SK-N-SH treated with all-trans-retinoic acid at 6 μM for 48 hours (cell line): Measurements from ENCODE around the gene ANKRD23.

Source experiments
- ATAC-seq: fragments of 200-7000 bp; cut with Tn5 transposase; 3 replicates; pipeline ENCODE4 v1.9.1; 2020; ENCODE audit warnings: mild to moderate bottlenecking, moderate library complexity
- ARNTL ChIP-seq: fragments of 450-650 bp; formaldehyde crosslinking; IDR thresholded peaks from 2 replicates; pipeline ENCODE4 v1.5.0; 2020; ENCODE audit warnings: low read depth, mild to moderate bottlenecking, moderate library complexity, borderline replicate concordance
- BACH2 ChIP-seq: fragments of 250-450 bp; sonication (Bioruptor Pico); IDR thresholded peaks from 2 replicates; pipeline ENCODE4 v1.9.0; 2021; ENCODE audit warnings: mild to moderate bottlenecking, borderline replicate concordance
- CSDC2 ChIP-seq: fragments of 250-450 bp; sonication (Bioruptor Pico); IDR thresholded peaks from 2 replicates; pipeline ENCODE4 v1.5.0; 2020; ENCODE audit warnings: mild to moderate bottlenecking, moderate library complexity
- ESRRG ChIP-seq: fragments of 250-450 bp; sonication (Bioruptor Pico); IDR thresholded peaks from 2 replicates; pipeline ENCODE4 v1.6.1; 2021; ENCODE audit warnings: mild to moderate bottlenecking
- GLIS3 ChIP-seq: fragments of 250-450 bp; sonication (Bioruptor Pico); IDR thresholded peaks from 2 replicates; pipeline ENCODE4 v1.5.0; 2020; ENCODE audit warnings: mild to moderate bottlenecking, moderate library complexity
- ISL1 ChIP-seq: fragments of 250-450 bp; sonication (Bioruptor Pico); IDR thresholded peaks from 2 replicates; pipeline ENCODE4 v2.1.2; 2022; ENCODE audit warnings: mild to moderate bottlenecking, moderate library complexity
- PPARA ChIP-seq: fragments of 250-450 bp; sonication (Bioruptor Pico); IDR thresholded peaks from 2 replicates; pipeline ENCODE4 v1.5.0; 2020; ENCODE audit warnings: mild to moderate bottlenecking, borderline replicate concordance
- RARB ChIP-seq: fragments of 250-450 bp; sonication (Bioruptor Pico); IDR thresholded peaks from 2 replicates; pipeline ENCODE4 v1.8.0; 2021; ENCODE audit warnings: mild to moderate bottlenecking, moderate library complexity
- SNAI2 ChIP-seq: fragments of 250-450 bp; sonication (Bioruptor Pico); IDR thresholded peaks from 2 replicates; pipeline ENCODE4 v1.5.0; 2020; ENCODE audit warnings: mild to moderate bottlenecking, moderate library complexity
- TCF4 ChIP-seq: fragments of 250-450 bp; sonication (Bioruptor Pico); IDR thresholded peaks from 2 replicates; pipeline ENCODE4 v1.8.0; 2021; ENCODE audit warnings: mild to moderate bottlenecking, moderate library complexity, borderline replicate concordance
- ZC3H10 ChIP-seq: fragments of 250-450 bp; sonication (Bioruptor Pico); IDR thresholded peaks from 2 replicates; pipeline ENCODE4 v1.5.1; 2021; ENCODE audit warnings: mild to moderate bottlenecking, moderate library complexity
- ZFP3 ChIP-seq: fragments of 250-450 bp; sonication (Bioruptor Pico); IDR thresholded peaks from 2 replicates; pipeline ENCODE4 v1.5.0; 2020; ENCODE audit warnings: mild to moderate bottlenecking, moderate library complexity
- ZFP30 ChIP-seq: fragments of 450-650 bp; formaldehyde crosslinking; IDR thresholded peaks from 2 replicates; pipeline ENCODE4 v1.5.0; 2022; ENCODE audit warnings: mild to moderate bottlenecking, moderate library complexity
- ZNF565 ChIP-seq: fragments of 450-650 bp; formaldehyde crosslinking; conservative IDR thresholded peaks from 2 replicates; pipeline ENCODE4 v1.5.0; 2020; ENCODE audit warnings: low read depth, mild to moderate bottlenecking, moderate library complexity
- ZNF70 ChIP-seq: fragments of 450-650 bp; formaldehyde crosslinking; IDR thresholded peaks from 2 replicates; pipeline ENCODE4 v1.5.0; 2020; ENCODE audit warnings: mild to moderate bottlenecking, moderate library complexity
- ZNF8 ChIP-seq: fragments of 450-650 bp; formaldehyde crosslinking; IDR thresholded peaks from 2 replicates; pipeline ENCODE4 v1.5.0; 2020; ENCODE audit warnings: mild to moderate bottlenecking, moderate library complexity
- TF ChIP-seq, protein P1 (sequence below): fragments of 250-450 bp; sonication (Bioruptor Pico); IDR thresholded peaks from 2 replicates; pipeline ENCODE4 v1.5.1; 2020; ENCODE audit warnings: low read depth, mild to moderate bottlenecking, moderate library complexity
- TF ChIP-seq, protein P2 (sequence below): fragments of 250-450 bp; sonication (Bioruptor Pico); IDR thresholded peaks from 2 replicates; pipeline ENCODE4 v1.5.1; 2021; ENCODE audit warnings: mild to moderate bottlenecking, moderate library complexity
- TF ChIP-seq, protein P3 (sequence below): fragments of 250-450 bp; sonication (Bioruptor Pico); IDR thresholded peaks from 2 replicates; pipeline ENCODE4 v1.5.0; 2020; ENCODE audit warnings: mild to moderate bottlenecking, moderate library complexity
- TF ChIP-seq, protein P4 (sequence below): fragments of 250-450 bp; sonication (Bioruptor Pico); IDR thresholded peaks from 2 replicates; pipeline ENCODE4 v1.8.0; 2020; ENCODE audit warnings: mild to moderate bottlenecking, moderate library complexity, borderline replicate concordance

The ANKRD23 gene

DNA sequence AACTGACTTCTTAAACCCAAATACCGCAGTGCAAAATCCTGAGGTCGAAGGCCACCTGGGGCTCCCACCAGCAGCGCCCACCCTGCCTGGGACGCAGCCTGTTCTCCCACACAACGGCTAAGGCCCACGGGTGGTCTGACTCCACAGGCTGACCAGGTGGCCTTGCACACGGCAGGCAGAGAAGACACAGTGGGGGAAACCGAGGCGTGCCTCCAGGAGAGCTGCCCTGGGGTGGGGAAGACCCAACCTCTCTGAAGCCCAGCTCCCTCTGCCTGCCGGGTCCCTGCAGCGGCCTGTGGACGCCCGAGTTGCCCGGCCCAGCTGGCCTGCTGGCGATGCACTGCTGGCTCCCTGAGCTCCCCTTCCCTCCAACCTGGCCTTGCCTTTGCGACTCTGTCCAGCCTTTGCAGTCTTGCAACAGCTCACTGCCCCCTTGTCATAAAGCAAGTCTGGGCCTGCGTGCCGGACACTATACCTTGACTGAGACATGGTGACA is 35.8 kb upstream of the ANKRD23 start:
- no peak for ATAC-seq
- no peak for TF ChIP-seq BACH2 (CRISPR knock-in tag)
- TF ChIP-seq ZFP3 (CRISPR knock-in tag), result no peak
- TF ChIP-seq, protein P1, sequence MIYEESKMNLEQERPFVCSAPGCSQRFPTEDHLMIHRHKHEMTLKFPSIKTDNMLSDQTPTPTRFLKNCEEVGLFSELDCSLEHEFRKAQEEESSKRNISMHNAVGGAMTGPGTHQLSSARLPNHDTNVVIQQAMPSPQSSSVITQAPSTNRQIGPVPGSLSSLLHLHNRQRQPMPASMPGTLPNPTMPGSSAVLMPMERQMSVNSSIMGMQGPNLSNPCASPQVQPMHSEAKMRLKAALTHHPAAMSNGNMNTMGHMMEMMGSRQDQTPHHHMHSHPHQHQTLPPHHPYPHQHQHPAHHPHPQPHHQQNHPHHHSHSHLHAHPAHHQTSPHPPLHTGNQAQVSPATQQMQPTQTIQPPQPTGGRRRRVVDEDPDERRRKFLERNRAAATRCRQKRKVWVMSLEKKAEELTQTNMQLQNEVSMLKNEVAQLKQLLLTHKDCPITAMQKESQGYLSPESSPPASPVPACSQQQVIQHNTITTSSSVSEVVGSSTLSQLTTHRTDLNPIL (CRISPR knock-in tag), result no peak
- TF ChIP-seq ISL1, result no peak
- TF ChIP-seq ZNF70 (CRISPR knock-in tag), result no peak
- no peak for TF ChIP-seq ESRRG
- TF ChIP-seq, protein P2, sequence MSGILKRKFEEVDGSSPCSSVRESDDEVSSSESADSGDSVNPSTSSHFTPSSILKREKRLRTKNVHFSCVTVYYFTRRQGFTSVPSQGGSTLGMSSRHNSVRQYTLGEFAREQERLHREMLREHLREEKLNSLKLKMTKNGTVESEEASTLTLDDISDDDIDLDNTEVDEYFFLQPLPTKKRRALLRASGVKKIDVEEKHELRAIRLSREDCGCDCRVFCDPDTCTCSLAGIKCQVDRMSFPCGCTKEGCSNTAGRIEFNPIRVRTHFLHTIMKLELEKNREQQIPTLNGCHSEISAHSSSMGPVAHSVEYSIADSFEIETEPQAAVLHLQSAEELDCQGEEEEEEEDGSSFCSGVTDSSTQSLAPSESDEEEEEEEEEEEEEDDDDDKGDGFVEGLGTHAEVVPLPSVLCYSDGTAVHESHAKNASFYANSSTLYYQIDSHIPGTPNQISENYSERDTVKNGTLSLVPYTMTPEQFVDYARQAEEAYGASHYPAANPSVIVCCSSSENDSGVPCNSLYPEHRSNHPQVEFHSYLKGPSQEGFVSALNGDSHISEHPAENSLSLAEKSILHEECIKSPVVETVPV (CRISPR knock-in tag), result no peak
- TF ChIP-seq ZNF8 (CRISPR knock-in tag), result no peak
- no peak for TF ChIP-seq PPARA (CRISPR knock-in tag)
- TF ChIP-seq SNAI2, result no peak
- TF ChIP-seq, protein P3, sequence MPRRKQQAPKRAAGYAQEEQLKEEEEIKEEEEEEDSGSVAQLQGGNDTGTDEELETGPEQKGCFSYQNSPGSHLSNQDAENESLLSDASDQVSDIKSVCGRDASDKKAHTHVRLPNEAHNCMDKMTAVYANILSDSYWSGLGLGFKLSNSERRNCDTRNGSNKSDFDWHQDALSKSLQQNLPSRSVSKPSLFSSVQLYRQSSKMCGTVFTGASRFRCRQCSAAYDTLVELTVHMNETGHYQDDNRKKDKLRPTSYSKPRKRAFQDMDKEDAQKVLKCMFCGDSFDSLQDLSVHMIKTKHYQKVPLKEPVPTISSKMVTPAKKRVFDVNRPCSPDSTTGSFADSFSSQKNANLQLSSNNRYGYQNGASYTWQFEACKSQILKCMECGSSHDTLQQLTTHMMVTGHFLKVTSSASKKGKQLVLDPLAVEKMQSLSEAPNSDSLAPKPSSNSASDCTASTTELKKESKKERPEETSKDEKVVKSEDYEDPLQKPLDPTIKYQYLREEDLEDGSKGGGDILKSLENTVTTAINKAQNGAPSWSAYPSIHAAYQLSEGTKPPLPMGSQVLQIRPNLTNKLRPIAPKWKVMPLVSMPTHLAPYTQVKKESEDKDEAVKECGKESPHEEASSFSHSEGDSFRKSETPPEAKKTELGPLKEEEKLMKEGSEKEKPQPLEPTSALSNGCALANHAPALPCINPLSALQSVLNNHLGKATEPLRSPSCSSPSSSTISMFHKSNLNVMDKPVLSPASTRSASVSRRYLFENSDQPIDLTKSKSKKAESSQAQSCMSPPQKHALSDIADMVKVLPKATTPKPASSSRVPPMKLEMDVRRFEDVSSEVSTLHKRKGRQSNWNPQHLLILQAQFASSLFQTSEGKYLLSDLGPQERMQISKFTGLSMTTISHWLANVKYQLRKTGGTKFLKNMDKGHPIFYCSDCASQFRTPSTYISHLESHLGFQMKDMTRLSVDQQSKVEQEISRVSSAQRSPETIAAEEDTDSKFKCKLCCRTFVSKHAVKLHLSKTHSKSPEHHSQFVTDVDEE (CRISPR knock-in tag), result no peak
- TF ChIP-seq ARNTL (CRISPR knock-in tag), result no peak
- no peak for TF ChIP-seq TCF4 (CRISPR knock-in tag)
- no peak for TF ChIP-seq ZFP30
- no peak for TF ChIP-seq ZC3H10 (CRISPR knock-in tag)
- no peak for TF ChIP-seq ZNF565 (CRISPR knock-in tag)

DNA sequence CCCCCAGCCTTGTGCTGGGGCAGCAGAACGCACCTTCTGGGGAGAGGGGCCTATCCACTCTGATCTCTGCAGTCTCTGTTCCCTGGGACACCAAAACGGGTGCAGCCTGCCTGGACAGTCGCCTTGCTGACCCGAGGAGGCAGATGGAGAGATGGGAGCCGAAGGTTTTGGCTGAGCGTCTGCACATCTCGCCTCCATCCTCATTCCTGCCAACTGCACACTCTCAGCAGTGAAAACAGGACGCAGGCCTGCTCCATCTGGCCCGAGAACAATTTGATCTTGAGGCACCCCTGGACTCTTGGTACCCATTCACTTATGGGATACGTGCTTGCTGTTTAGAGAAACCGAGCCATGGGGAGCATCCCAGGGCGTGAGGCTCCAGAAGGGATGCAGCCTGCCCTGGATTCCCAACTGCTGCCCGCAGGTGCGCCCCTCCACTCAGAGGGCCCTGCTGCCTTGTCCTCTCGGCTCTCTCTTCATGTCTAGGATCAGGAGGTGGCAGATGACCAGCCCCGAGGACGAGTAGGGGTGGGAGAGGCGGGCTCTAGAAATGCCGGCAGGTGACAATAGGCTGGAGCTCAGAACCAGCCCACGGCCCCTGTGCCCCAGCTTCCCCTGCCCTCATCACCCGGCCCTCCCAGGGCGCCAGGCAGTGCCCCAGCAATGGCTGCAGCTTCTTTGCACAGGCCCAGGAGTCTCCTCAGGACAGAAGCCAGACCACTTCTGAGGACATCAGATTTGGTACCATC is 35.1 kb upstream of the ANKRD23 start:
- no peak for ATAC-seq
- TF ChIP-seq ISL1 (no peak), RARB (CRISPR knock-in tag) (no peak), CSDC2 (CRISPR knock-in tag) (no peak), ZFP3 (CRISPR knock-in tag) (no peak), GLIS3 (CRISPR knock-in tag) (no peak), PPARA (CRISPR knock-in tag) (no peak), SNAI2 (no peak)
- TF ChIP-seq, protein P2 (CRISPR knock-in tag), result no peak
- TF ChIP-seq, protein P4, sequence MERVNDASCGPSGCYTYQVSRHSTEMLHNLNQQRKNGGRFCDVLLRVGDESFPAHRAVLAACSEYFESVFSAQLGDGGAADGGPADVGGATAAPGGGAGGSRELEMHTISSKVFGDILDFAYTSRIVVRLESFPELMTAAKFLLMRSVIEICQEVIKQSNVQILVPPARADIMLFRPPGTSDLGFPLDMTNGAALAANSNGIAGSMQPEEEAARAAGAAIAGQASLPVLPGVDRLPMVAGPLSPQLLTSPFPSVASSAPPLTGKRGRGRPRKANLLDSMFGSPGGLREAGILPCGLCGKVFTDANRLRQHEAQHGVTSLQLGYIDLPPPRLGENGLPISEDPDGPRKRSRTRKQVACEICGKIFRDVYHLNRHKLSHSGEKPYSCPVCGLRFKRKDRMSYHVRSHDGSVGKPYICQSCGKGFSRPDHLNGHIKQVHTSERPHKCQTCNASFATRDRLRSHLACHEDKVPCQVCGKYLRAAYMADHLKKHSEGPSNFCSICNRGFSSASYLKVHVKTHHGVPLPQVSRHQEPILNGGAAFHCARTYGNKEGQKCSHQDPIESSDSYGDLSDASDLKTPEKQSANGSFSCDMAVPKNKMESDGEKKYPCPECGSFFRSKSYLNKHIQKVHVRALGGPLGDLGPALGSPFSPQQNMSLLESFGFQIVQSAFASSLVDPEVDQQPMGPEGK (CRISPR knock-in tag), result no peak
- TF ChIP-seq, protein P1 (CRISPR knock-in tag), result no peak
